Measurements from ENCODE around the gene LILRA5. TPM values are rescaled to one million over a fixed set of nuclear protein-coding genes. Genes with fewer than 3 reads are reported as not detected.

The LILRA5 gene
- total and polyA plus RNA-seq, 10 of the 15 experiments (the other 5 are each of a cell fraction or from before 2014, with no cell fraction given) = 0.05 to 1.2 (median 0.36) TPM; not detected in 4

GRCh38 chr19:54319892-54320670 is 7.1 kb upstream of the LILRA5 start (continued):
- TF ChIP-seq PRDM15 (CRISPR knock-in tag; IDR thresholded peaks at IDR 0.05) = no peak
- no peak for TF ChIP-seq ZBTB33 (IDR thresholded peaks at IDR 0.05)

- Histone ChIP-seq H4K20me1 (ENCODE audit: control insufficient read depth, insufficient read depth) (no peaks in the 10 kb centered on the region), H3K27me3 (replicated peaks in 1 of 2; ENCODE audit: control insufficient read depth in 2 of 2, insufficient read depth in 2 of 2, low read length in 1 of 2) (no peaks in the 10 kb centered on the region), H3K4me2 (ENCODE audit: control insufficient read depth, insufficient read depth) (no peak overlapping the region), H3K4me1 (ENCODE audit: control insufficient read depth, insufficient read depth, low read length) (no peaks in the 10 kb centered on the region), H3K79me2 (ENCODE audit: control insufficient read depth, insufficient read depth, low read length) (no peaks in the 10 kb centered on the region), H3K9ac (ENCODE audit: control insufficient read depth, insufficient read depth, low read length) (no peak overlapping the region), H2AFZ (ENCODE audit: control insufficient read depth, low read depth, low read length) (no peak overlapping the region), H3K27ac (ENCODE audit: control insufficient read depth, insufficient read depth) (no peak overlapping the region), H3K9me3 (replicated peaks; ENCODE audit: control insufficient read depth, insufficient read depth, low read length) (no peaks in the 10 kb centered on the region), H3K4me3 (no peak overlapping the region), H3K36me3 (ENCODE audit: control insufficient read depth in 2 of 2, insufficient read depth in 2 of 2, low read length in 1 of 2) (no peaks in the 10 kb centered on the region)
- no peak for FAIRE-seq
- no peak for DNase-seq (ENCODE audit: low read depth, low spot score)
- intact Hi-C loops (cut with micrococcal nuclease; ENCODE audit: unreplicated experiment) (no loop called here), in situ Hi-C loops (cut with MboI) (no loop called here)
- RAD21 ChIA-PET (ENCODE audit: unreplicated experiment) = interaction anchor here (1.1 kb wide), 1 partner anchor 36 kb away, joined by 4 read pairs; no protein-coding TSS in a partner anchor
- peak; percentile 95 for ATAC-seq
- BruUV-seq (replicated peaks) = no TSS peak
- POLR2A ChIA-PET = interaction anchor here (0.5 to 1.0 kb wide), 2 partner anchors 11 to 744 kb away, joined by 3 read pairs; partner anchors contain the start of gene RDH13
- SMC1A ChIA-PET (ENCODE audit: uncharacterized antibody, unreplicated experiment) = interaction anchor here (0.9 to 1.7 kb wide), 4 partner anchors 70 to 75 kb away, joined by 3 to 4 read pairs (median 3); no protein-coding TSS in a partner anchor
- WGBS (ENCODE audit: insufficient coverage, insufficient replicate concordance, low lambda C conversion rate, missing lambda C conversion rate) = 3% methylated on average over 7 of the region's 7 CpGs
- CTCF ChIA-PET = interaction anchor here (0.9 to 5.1 kb wide), 3 partner anchors 35 to 72 kb away, joined by 5 to 40 read pairs (median 16); no protein-coding TSS in a partner anchor
- TF ChIP-seq ASH2L (IDR thresholded peaks at IDR 0.05; ENCODE audit: borderline replicate concordance, low read depth) = no peak
- TF ChIP-seq KLF5 (IDR thresholded peaks at IDR 0.05; ENCODE audit: partially characterized antibody) = no peak
- TF ChIP-seq WRNIP1 (IDR thresholded peaks at IDR 0.05; ENCODE audit: borderline replicate concordance, low read depth, low read length) = no peak
- peak; percentile 49; the same call in 1 of the 2 replicates for TF ChIP-seq SPI1 (IDR thresholded peaks at IDR 0.05; ENCODE audit: borderline replicate concordance, insufficient read depth, low read depth, low read length)
- TF ChIP-seq NBN (IDR thresholded peaks at IDR 0.05) = peak; percentile 60; the same call in 1 of the 2 replicates
- TF ChIP-seq PKNOX1 (IDR thresholded peaks at IDR 0.05) = no peak
- TF ChIP-seq MEF2A (IDR thresholded peaks at IDR 0.05; ENCODE audit: insufficient read depth, low read depth, low read length) = no peak
- no peak for TF ChIP-seq ZNF384 (IDR thresholded peaks at IDR 0.05; ENCODE audit: borderline replicate concordance, low read depth, low read length)
- no peak for TF ChIP-seq STAT1 (conservative IDR thresholded peaks at IDR 0.05)
- no peak for TF ChIP-seq POU2F2 (IDR thresholded peaks at IDR 0.05; ENCODE audit: borderline replicate concordance, low read depth, low read length)
- no peak for TF ChIP-seq TCF3 (IDR thresholded peaks at IDR 0.05; ENCODE audit: borderline replicate concordance, insufficient read depth, low read depth, low read length)
Observed at GRCh38 chr19:54319049-54319448, 6.1 kb upstream of the LILRA5 start.
